OCI-LY7 (cell line): ENCODE measurements around the gene CCDC30. TPM values are rescaled to one million over a fixed set of nuclear protein-coding genes. Genes with fewer than 3 reads are reported as not detected.

Source experiments
- BruUV-seq: library from RNA; stranded (reverse); fragments of 400-500 nt; replicated peaks from 2 replicates; lab custom pipeline; 2021; lab: Mats Ljungman, UMichigan
- CTCF ChIA-PET: fragments of 300-600 bp; sonication (Branson Sonifier 250); formaldehyde crosslinking; loops from one replicate; lab custom pipeline; 2022; ENCODE audit warnings: antibody characterized with exemption; ENCODE audit not compliant: unreplicated experiment; lab: Charles Lee
- POLR2A ChIA-PET: fragments of 300-600 bp; sonication (Branson Sonifier 250); formaldehyde crosslinking; loops from one replicate; lab custom pipeline; 2022; ENCODE audit warnings: antibody characterized with exemption; lab: Charles Lee
- DNase-seq: peaks from one replicate; pipeline ENCODE4 v3.0.0-alpha.2; 2015; ENCODE audit warnings: low spot score
- H2AFZ ChIP-seq: fragments of 200-600 bp; sonication (generic), shearing (Covaris generic); 2 replicates; pipeline ENCODE4 v1.6.1; 2014; ENCODE audit warnings: mild to moderate bottlenecking, antibody characterized with exemption, low read length, moderate library complexity
- H3K27ac ChIP-seq: fragments of 200-600 bp; sonication (generic); 2 replicates; pipeline ENCODE4 v1.5.1; 2014; ENCODE audit warnings: mixed run types, low read depth, mild to moderate bottlenecking, moderate library complexity, low read length, inconsistent platforms; ENCODE audit not compliant: poor library complexity, severe bottlenecking
- H3K36me3 ChIP-seq: fragments of 200-600 bp; sonication (generic); 2 replicates; pipeline ENCODE4 v1.6.1; 2014; ENCODE audit warnings: mild to moderate bottlenecking, antibody characterized with exemption, low read length, moderate library complexity, mixed read lengths; ENCODE audit not compliant: insufficient read depth
- H3K4me1 ChIP-seq: fragments of 200-600 bp; sonication (generic); 2 replicates; pipeline ENCODE4 v1.5.1; 2014; ENCODE audit warnings: mild to moderate bottlenecking, low read length; ENCODE audit not compliant: insufficient read depth, poor library complexity, severe bottlenecking
- H3K4me2 ChIP-seq: fragments of 200-600 bp; sonication (generic); 2 replicates; pipeline ENCODE4 v1.6.1; 2014; ENCODE audit warnings: mild to moderate bottlenecking, low read length
- H3K4me3 ChIP-seq: fragments of 200-600 bp; sonication (generic); 2 replicates; pipeline ENCODE4 v1.5.1; 2014; ENCODE audit warnings: mild to moderate bottlenecking, low read depth, low read length; ENCODE audit not compliant: poor library complexity, severe bottlenecking
- H3K79me2 ChIP-seq: fragments of 200-600 bp; sonication (generic); 2 replicates; pipeline ENCODE4 v1.6.1; 2016; ENCODE audit warnings: low read depth, mild to moderate bottlenecking, low read length, moderate library complexity, mixed read lengths; ENCODE audit not compliant: insufficient read depth
- H3K9me2 ChIP-seq: fragments of 200-600 bp; sonication (generic); 2 replicates; pipeline ENCODE4 v1.6.1; 2016; ENCODE audit warnings: mild to moderate bottlenecking, low read length, mixed read lengths; ENCODE audit not compliant: insufficient read depth
- H3K9me3 ChIP-seq: fragments of 200-600 bp; sonication (generic); 2 replicates; pipeline ENCODE4 v1.6.1; 2014; ENCODE audit warnings: mild to moderate bottlenecking, mixed run types, low read length, mixed read lengths
- H4K20me1 ChIP-seq: fragments of 200-600 bp; sonication (generic); 2 replicates; pipeline ENCODE4 v1.6.1; 2014; ENCODE audit warnings: mild to moderate bottlenecking, antibody characterized with exemption, low read length, moderate library complexity, mixed read lengths; ENCODE audit not compliant: insufficient read depth
- CTCF ChIP-seq: fragments of 200-600 bp; sonication (generic); conservative IDR thresholded peaks from 2 replicates; pipeline ENCODE4 v1.5.1; 2014; ENCODE audit warnings: mild to moderate bottlenecking, antibody characterized with exemption, low read length, moderate library complexity, mixed read lengths
- EZH2phosphoT487 ChIP-seq: fragments of 200-600 bp; sonication (generic); IDR thresholded peaks from 2 replicates; pipeline ENCODE4 v1.6.1; 2018; ENCODE audit warnings: low read depth, borderline replicate concordance, mild to moderate bottlenecking, mixed run types, antibody characterized with exemption, low read length, moderate library complexity, mixed read lengths
- intact Hi-C: fragments of 100-400 bp; cut with micrococcal nuclease; formaldehyde crosslinking; loops from one replicate; pipeline ENCODE4 v1.10.0; 2022; ENCODE audit not compliant: unreplicated experiment
- total RNA-seq, 2 experiments: library from RNA; depleted of rRNA in 1 of 2; stranded (reverse); fragments of >200 nt in 1 of 2; shearing (Covaris generic) in 1 of 2; gene quantifications; 2 replicates each; pipeline ENCODE4 v1.2.3, GENCODE V29; 2014 to 2022

The CCDC30 gene
- total RNA-seq, 2 experiments from 2014 or later, result 0.54 to 2.6 TPM

GRCh38 chr1:42439940-42440339, 23.1 kb upstream of the CCDC30 start:
- Histone ChIP-seq H3K79me2 (no peaks in the 10 kb centered on the region), H2AFZ (no peak overlapping the region), H4K20me1 (no peaks in the 10 kb centered on the region), H3K4me1 (no peaks in the 10 kb centered on the region), H3K27ac (no peak overlapping the region), H3K9me2 (no peaks in the 10 kb centered on the region), H3K4me2 (no peak overlapping the region), H3K4me3 (no peak overlapping the region), H3K9me3 (no peaks in the 10 kb centered on the region), H3K36me3 (no peaks in the 10 kb centered on the region)
- intact Hi-C loops, result no loop called here
- TF ChIP-seq EZH2phosphoT487, result no peak
- no peak for TF ChIP-seq CTCF
- no peak for DNase-seq
- CTCF ChIA-PET, result no interaction called here
- POLR2A ChIA-PET, result no interaction called here
- BruUV-seq, result no TSS peak

GRCh38 chr1:42442662-42443061, 20.4 kb upstream of the CCDC30 start:
- intact Hi-C loops, result no loop called here
- no peak overlapping the region for H2AFZ ChIP-seq
- no peaks in the 10 kb centered on the region for H3K36me3 ChIP-seq
- no peaks in the 10 kb centered on the region for H3K79me2 ChIP-seq
- H3K4me2 ChIP-seq, result no peak overlapping the region
- H3K27ac ChIP-seq, result no peak overlapping the region
- no peaks in the 10 kb centered on the region for H3K9me3 ChIP-seq
- POLR2A ChIA-PET, result interaction anchor here (1.1 kb wide), 1 partner anchor 26 kb away, joined by 3 read pairs; no protein-coding TSS in a partner anchor
- no peaks in the 10 kb centered on the region for H4K20me1 ChIP-seq
- H3K4me3 ChIP-seq, result no peak overlapping the region
- no peak for TF ChIP-seq CTCF
- TF ChIP-seq EZH2phosphoT487, result no peak
- H3K4me1 ChIP-seq, result no peaks in the 10 kb centered on the region
- BruUV-seq, result no TSS peak
- CTCF ChIA-PET, result no interaction called here
- DNase-seq, result no peak
- no peaks in the 10 kb centered on the region for H3K9me2 ChIP-seq

- POLR2A ChIA-PET, result no interaction called here
Observed at GRCh38 chr1:42449256-42449655, 13.8 kb upstream of the CCDC30 start.

More at GRCh38 chr1:42449256-42449655, 13.8 kb upstream of the CCDC30 start:
- no peaks in the 10 kb centered on the region for H3K9me3 ChIP-seq
- no peak overlapping the region for H3K4me2 ChIP-seq
- no peak for DNase-seq
- H3K36me3 ChIP-seq, result no peaks in the 10 kb centered on the region
- H2AFZ ChIP-seq, result no peak overlapping the region
- TF ChIP-seq CTCF (no peak), EZH2phosphoT487 (no peak)
- no TSS peak for BruUV-seq
- intact Hi-C loops, result no loop called here
- H3K4me1 ChIP-seq, result no peaks in the 10 kb centered on the region
- H3K9me2 ChIP-seq, result no peaks in the 10 kb centered on the region
- H3K4me3 ChIP-seq, result no peak overlapping the region
- no peaks in the 10 kb centered on the region for H3K79me2 ChIP-seq
- H3K27ac ChIP-seq, result no peak overlapping the region
- no peaks in the 10 kb centered on the region for H4K20me1 ChIP-seq
- CTCF ChIA-PET, result no interaction called here
